ENCODE measurements around the gene VWC2.

The VWC2 gene

DNA sequence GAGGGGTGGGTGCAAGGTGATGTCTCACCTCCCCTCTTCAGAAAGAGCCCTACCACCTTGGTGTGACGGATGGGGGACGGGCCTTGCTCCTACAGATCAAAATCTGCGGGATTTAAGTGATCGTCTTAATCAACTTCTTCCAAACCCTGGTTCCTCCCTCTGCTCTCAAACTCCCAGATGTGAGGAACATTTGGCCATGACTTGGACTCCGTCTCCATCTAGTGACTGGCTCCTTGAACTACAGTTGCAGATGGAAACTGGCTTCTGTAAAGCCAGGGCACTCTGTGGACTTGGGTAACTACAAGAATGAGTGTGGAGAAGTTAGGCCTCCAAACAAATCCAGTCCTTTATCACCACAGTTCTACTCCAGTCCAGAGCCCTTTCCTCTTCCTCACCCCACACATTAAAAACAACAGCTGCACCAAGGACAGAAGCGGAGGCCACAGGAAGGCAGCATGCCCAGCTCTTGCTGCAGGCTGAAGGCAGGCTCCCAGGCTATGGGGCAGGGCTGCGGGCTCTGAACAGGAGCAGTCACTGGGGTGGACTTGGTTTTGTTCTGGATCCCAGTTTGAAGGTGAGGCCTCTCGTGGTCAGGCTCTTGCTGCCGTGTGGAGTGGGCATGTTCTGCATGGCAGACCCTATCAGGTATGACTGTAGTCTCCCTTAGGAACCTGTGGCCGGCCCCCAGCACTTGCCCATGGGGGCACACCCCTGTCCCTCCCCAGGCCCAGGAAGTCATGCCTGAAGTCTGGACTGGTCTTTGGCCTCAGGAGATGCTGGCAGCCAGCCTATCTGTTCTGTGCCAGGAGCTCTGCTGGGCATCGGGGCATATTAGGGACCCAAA lies 79.4 kb downstream of the VWC2 start:
- peak; percentile 76 for DNase-seq

DNA sequence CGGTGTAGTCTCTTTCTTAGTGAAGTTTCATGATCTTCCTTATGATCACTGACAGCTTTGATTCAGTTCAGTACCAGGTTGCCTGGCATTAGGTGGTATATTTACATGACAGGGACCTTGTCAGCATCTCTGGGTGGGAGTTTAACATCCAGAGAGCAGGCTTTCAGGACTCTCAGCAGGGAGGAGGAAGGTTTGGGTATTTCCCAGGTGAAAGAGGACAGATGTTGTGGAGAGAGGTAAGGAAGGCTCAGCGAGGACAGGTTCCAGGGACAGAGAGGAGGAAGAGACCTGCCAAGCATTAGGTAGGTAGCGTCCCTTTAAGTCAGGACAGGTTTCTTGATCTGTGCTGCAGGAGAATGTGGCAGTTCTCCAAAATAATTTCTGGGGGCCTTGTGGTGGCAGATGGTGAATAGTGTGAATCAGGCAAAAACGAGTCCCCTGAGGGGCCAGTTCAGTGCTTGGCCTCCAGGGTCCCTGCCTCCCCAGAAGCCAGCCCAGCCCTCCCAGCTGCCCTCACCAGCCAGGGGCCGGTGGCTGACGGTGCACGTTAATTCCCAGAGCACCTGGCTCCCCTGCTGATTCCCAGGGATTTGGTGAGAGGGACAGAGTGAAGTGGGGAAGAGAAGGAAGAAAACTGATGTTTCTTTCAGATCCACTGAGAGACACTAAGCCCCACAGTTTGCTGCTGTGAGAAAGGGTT lies 82.0 kb downstream of the VWC2 start:
- no peak for DNase-seq

GRCh38 chr7:49860293-49860692 lies 86.9 kb downstream of the VWC2 start:
- no peak for DNase-seq

GRCh38 chr7:49866076-49866735 lies 92.8 kb downstream of the VWC2 start:
- no peak for DNase-seq

GRCh38 chr7:49866910-49867309 lies 93.5 kb downstream of the VWC2 start:
- DNase-seq = no peak

- no peak for DNase-seq
Measured at GRCh38 chr7:49873420-49873819, 100.0 kb downstream of the VWC2 start.

- no peak for DNase-seq
Measured at GRCh38 chr7:49875336-49875735, 101.9 kb downstream of the VWC2 start.

DNA sequence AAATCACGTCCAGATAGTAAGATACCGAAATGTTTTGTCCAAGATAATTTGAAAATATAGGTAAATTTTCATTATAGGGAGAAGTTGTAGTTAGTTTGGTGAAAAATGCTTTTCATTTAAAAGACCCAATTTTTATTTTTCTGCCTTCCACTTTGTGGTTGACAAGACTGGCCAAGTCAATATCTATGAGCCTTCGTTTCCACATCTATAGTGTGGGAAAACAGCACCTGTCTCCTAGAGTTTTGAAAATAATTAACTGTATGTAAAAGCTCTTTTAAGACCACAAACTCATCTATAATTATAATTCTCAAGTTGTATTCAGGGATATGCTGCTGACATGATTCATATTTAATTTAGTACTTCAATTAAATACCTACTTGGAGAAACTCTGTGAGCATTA lies 102.8 kb downstream of the VWC2 start:
- DNase-seq = no peak

DNA sequence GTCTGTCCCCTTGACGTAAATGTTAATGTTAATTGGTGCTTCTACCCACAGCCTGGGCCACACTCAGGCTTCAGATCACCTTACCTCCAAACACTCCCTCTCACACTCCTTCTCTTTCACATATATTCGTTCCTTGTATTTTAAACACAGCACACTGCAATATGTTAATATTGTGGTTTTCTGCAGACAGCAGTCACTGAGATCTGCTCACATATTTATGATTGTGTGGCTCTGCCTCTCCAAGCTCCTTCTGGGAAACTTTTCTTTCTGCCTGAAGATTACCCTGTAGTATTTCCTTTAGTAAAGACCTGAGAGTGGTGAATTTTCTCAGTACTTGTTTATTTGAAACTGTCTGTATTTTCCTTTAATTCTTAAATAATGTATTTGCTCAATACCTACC lies 104.7 kb downstream of the VWC2 start:
- no peak for DNase-seq

DNA sequence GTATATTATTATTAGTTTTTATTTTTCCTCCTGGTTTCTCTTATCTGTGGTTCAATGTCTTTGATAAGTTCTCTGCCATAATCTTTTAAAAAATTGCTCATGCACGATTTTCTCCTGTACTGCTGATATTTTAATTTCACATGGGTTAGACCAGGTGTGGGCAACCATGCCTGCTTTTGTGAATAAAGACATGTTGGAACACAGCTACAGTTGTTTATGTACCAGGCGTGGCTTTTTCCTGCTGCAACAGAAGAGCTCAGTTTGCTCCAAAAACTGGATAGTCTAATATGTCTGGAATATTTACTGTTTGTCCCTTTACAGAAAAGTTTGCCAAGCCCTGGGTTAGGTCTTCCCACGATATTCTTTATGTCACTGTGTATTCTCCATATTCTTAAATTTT lies 105.2 kb downstream of the VWC2 start:
- no peak for DNase-seq

GRCh38 chr7:49883933-49884332 lies 110.5 kb downstream of the VWC2 start:
- no peak for DNase-seq

GRCh38 chr7:49885593-49886285 lies 112.3 kb downstream of the VWC2 start:
- DNase-seq = no peak

DNA sequence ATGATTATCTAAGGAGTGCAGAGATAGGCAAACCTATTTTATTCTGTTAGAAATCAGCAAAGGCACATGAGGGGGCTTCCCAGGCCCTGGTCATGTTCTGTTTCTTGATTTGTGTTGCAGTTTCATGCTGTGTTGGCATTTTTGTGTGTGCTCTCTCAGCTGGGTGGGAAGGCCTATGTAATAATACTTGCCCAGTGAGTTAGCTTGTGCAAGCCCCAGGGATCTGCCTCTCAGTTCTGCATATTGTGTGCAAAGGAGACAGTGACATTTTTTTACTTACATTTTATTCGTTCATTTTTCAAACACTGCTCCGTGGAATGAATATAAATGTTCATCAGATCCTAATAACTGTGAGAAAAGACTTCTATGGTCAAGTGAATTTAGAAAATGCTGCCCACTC lies 119.0 kb downstream of the VWC2 start:
- no peak for DNase-seq

GRCh38 chr7:49893131-49893530 lies 119.7 kb downstream of the VWC2 start:
- DNase-seq = no peak

DNA sequence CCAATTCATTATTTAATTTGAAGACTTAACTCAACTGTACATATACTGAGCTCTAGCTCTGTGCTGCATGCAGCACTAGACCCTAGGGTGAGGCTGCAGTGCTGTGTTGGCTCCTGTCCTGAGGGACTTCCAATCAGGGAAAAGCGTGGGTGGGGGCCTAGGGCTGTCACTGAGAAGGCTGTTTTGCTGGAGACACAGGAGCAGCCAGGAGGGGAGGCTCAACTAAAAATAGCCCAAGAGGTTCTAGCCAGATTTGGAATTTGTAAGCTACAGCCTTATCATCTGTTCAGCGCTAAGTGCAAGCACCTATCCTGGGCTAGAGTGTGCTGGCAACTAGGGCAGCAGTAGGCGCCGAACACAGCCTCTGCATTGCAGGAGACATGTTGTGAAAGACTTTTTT lies 121.1 kb downstream of the VWC2 start:
- DNase-seq = no peak

- DNase-seq = no peak
Measured at GRCh38 chr7:49911909-49912308, 138.5 kb downstream of the VWC2 start.

DNA sequence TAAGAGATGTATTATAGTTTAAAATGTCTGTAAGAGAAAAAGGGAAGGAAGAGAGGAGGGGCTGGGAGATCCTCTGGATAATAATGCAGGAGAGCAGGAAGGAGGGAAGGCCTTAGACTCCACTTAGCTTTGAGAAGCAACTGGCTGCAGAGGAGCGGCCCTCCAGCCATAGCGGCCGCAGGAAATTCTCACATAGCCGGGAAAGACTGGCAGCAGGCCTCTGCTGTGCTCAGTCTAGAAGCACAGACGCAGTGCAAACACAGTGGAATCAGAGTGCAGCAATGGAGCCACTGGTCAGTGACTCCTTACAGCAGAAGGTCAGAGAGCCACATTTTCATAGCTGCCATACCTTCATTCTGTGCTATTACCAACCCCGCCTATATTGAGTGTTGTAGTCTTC lies 153.3 kb downstream of the VWC2 start:
- DNase-seq = no peak

DNA sequence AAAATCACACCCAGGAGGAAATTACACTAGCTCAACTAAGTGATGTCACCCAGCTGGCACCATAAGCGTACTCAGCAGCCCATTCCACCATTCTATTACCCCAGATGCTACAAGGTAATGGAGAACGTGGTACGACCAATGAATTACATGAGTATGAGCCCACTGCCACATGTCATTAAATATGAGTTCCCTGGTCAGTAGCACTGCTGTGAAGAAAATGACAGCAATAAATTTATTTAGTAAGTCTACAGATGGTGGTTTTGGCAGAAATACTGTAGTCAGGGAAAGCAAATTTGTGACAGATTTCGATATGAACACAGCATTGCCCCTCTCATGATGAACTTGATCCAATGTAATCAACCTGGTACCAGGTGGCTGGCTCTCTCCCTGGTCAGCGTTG lies 154.2 kb downstream of the VWC2 start:
- no peak for DNase-seq

DNA sequence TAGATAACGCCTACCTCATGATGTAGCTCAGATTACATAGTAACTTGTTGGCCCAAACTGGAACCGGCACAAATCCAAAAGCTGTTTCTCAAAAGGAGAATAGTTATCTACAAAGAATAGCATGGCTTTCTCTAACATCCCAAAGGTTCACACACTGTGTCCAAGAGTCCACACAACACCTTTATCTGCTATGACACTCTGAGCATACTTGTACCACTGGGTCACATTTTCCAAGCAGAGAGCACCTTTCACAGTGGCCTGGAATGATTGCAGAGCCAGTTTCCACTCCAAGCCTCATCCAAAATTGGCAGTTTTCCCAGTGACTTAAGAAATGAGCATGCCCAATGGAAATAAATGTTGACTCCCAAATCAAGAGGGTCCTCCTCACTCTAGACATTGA lies 155.3 kb downstream of the VWC2 start:
- no peak for DNase-seq

- no peak for DNase-seq
Measured at GRCh38 chr7:49931627-49932026, 158.2 kb downstream of the VWC2 start.

- DNase-seq = no peak
Measured at GRCh38 chr7:49937608-49938007, 164.2 kb downstream of the VWC2 start.
